NCI-H1092 (cell line): ENCODE data around the gene GABRA5.
A peak's percentile ranks its signal among the peaks of the same experiment; 100 is the strongest.
"Not testable (repeated sequence)": the region's sequence is repeated elsewhere in the genome, so short reads cannot be mapped to it uniquely, and the experiment has no call there.

ENCODE experiments used
- DNase-seq: peaks from one replicate; lab custom pipeline; 2025; lab: John Stamatoyannopoulos, UW

The GABRA5 gene

GRCh38 chr15:26877831-26878230 lies 11.0 kb downstream of the GABRA5 start:
- no peak for DNase-seq

DNA sequence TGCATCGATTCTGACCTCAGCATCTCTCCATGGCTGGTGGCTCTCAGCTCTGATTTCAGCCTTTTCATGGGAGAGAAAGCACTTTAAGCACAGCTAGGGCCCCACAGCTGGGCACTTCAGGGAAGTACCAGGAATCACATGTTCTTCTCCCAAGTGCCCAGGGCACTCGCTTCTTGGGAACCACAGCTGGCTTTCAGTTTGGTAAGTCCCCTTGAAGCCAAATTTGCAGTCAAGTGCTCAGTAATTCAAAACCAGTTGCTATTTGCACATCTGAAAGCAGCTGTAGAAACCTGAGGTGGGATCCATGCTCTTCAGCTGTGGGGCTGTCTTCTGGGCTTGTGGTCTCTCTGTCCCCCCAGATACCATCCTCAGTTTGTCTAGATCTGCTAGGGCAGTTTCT lies 12.8 kb downstream of the GABRA5 start:
- no peak for DNase-seq

DNA sequence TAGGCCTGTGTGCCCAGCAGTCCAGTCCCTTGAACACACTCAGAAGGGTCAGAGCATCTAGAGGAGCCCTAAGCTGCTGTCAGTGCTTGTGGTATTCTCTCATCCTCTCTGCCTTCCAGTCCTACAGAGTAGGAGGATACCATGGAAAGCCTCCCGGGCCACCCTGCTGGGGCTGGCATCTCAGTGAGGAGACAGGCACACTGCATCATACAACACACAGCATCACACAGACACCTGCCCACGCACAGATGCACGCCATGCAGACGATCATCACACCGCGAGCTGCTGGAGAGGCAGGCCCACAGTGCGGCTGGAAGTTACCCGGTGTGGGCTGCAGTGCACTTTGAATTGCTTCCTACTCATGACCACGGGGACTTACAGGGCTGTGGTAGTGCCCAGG lies 15.2 kb downstream of the GABRA5 start:
- DNase-seq: no peak

DNA sequence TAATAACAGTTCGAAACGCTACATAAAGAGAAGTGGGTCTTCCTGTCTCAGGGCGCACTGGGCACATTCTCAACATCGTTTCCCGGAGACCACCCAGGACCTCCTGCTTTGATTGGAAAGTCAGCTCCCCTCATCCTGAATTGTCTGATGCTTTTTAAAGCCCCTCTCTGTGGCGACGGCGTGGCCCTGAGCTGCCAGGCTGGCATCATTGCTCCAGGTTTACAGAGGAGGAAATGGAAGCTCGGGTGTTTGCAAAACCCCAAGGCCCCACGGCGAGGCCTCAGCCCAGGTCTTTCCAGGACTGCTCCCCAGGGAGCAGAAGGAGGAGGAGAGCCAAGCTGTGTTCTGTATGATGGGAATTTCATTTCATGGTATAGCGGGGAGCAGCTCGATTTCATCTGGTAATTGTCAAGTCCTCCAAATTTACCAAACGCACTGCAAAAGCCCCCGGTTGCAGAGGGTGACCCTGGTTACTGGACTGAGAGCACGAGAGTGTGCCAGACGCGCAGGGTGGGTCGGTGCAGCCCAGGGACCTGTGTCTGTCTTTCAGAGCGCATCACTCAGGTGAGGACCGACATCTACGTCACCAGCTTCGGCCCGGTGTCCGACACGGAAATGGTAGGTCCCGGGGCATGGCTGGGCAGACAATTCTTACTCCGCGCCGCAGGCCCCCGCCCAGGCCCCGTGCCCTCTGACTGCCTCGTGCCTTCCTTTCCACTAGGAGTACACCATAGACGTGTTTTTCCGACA lies 15.9 kb downstream of the GABRA5 start:
- DNase-seq: no peak

DNA sequence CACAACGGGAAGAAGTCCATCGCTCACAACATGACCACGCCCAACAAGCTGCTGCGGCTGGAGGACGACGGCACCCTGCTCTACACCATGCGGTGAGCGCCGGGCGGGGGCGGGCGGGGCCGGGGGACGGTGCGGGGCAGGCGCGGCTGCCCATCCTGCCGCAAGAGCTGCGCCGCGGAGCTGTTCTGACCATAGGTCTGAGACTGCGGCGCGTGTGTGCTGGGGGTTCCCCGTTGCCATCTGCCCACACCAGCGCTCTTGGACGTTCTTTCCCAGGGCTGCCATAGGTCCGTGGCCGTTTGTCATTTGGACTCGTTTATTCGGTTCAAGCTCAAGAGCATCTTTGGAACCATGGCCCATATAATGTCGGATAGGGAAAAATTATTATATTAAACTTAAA lies 16.6 kb downstream of the GABRA5 start:
- DNase-seq: no peak

- DNase-seq: no peak
Measured at GRCh38 chr15:26886566-26886965, 19.7 kb downstream of the GABRA5 start.

DNA sequence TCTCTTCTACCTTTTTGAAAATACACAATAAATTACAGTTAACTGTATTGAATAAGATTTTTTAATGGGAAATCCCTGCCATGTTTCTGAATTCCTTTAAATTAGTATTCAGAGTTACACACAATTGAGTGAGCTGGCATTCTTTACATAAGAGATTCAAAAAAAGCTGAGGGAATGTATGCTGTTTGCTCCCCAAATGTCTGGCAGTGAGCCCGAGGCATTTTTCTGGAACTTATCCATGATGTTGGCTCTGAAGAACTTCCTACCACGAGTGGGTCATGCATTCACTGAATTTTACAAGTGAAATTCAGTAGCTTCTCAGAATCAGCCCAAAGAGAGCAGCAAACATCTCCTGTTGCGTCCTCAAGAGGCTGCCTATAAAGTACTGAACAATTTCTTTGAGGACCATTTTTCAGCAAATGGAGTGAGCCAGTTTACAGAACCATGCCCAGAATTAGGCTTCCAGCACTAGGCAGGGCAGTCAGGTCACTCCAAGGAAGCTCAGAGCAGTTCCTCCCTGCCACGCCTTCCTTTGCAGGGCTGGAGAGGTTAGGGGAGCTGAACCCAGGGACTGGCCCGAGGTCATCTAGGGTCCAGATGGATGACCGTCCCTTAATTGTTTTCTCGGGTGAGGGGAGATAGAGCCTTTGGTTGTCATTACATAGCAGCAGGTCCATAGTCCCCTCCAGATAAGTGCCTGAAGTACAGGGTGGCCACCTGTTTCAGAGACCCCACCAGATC lies 21.2 kb downstream of the GABRA5 start:
- DNase-seq: no peak

GRCh38 chr15:26888761-26889160 lies 21.9 kb downstream of the GABRA5 start:
- no peak for DNase-seq

DNA sequence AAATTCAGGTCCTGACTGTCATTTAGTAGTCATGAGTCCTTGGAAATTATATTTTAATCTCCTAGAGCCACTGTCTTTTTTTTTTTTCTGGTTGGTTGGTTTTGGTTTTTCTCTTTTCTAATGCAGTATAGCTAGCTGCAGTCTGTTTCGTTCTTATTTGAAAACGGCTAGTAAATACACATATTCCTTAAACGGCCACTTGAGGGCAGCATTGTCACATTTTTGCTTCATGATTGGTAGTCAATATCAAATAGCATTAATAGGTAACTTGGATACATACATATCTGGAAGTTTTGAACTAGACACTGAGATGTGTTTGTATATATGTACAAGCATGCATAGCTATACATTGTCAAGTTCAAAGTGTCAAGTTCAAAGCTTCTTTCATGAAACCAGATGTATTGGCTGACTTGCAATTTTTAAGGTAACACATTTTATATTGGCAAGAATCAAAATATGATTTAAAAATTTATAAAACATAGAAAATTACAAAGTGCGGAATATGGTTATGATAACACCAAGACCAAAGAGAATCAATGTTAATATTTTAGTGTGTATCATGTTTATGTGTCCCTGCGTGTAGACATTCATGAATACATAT lies 22.5 kb downstream of the GABRA5 start:
- DNase-seq: peak; percentile 13

GRCh38 chr15:26890451-26890850 lies 23.6 kb downstream of the GABRA5 start:
- no peak for DNase-seq

- no peak for DNase-seq
Measured at GRCh38 chr15:26890988-26891387, 24.1 kb downstream of the GABRA5 start.

DNA sequence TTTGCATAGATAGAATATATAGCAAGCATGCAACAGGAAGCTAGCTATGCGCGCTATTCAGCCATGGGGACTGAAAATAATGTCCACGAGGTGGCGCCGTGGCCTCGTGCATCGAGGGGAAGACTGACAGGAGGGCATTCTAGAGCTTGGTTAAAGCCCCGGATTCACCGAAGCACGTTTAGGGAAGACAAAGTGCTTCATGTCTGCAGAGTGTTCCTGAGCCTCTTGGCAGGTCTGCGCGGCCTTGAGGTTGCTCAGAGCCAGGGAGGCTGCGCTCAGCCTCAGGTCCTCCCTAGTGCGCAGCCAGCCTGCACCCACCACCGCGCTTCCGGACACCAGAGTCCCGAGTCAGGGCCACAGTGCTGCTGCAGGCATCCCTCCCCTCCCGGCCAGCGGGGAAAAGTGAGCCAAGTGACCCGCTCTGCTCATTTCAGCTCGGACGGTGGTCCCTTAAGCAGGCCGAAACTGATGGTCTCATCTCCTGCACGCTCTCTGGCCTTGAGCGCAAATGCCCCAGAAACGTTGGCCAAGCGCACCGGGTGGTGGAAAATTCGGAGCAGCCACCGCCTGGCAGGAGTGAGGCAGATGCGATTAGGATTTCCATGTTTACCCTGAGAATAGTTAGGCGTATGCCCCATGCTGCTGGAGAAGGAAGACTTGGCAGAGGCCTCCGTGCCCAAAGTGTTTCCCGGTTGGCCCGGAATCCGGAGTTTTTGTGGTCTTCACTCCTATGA lies 24.8 kb downstream of the GABRA5 start:
- DNase-seq: peak; percentile 61

DNA sequence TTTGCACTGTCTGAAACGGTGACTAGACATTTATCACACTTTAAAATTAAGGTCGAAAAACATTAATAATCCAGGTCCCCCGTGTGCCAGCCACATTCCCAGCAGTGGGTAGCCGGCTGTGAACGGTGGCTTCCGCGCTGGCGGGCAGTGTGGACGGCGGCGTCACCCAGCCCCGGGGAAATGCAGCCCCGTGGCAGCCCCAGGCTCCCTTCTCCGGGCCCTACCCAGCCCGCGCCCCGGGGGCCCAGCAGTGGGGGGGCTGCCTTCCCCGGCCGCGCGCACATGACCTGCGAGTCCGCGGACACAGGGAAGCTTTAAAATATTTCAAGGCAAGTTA lies 25.3 kb downstream of the GABRA5 start:
- DNase-seq: no peak

GRCh38 chr15:26892678-26893077 lies 25.8 kb downstream of the GABRA5 start:
- DNase-seq: no peak

GRCh38 chr15:26893351-26894065 lies 26.6 kb downstream of the GABRA5 start:
- DNase-seq: no peak

DNA sequence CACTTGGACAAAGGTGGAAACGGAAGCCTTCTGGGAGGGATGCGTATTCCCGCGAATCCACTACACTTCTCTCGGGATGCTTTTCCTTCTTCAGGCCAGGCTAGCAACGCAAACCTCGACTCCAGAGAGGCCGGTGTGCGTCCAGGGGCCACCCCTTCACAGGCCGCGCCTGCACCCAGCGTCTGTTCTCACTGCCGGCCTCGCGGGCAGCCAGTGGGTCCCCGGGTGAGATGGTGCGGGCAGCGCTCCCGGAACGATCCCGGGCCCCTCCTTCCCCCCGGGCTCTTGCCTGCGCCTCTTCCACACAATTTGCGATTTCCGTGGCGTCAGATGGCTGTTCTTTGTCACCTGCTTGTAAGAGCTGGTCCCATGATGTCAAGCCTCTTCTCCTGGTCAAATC lies 27.3 kb downstream of the GABRA5 start:
- DNase-seq: no peak

GRCh38 chr15:26895346-26895745 lies 28.5 kb downstream of the GABRA5 start:
- DNase-seq: not testable (repeated sequence)

- no peak for DNase-seq
Measured at GRCh38 chr15:26899658-26900057, 32.8 kb downstream of the GABRA5 start.

DNA sequence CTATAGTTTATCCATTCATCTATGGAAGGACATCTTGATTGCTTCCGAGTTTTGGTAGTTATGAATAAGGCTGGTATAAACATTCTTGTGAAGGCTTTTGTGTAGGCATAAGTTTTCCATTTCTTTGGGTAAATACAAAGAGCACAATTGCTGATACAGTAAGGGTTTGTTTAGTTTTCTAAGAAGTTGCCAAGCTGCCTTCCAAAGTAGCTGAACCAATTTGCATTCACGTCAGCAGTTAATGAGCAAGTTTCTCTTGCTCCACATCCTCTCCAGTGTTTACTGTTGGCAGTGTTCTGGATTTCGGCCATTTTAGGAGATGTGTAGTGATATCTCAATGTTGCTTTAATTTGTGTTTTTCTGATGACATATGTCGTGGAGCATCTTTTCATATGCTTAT lies 34.2 kb downstream of the GABRA5 start:
- DNase-seq: no peak

GRCh38 chr15:26910715-26911114 lies 43.9 kb downstream of the GABRA5 start:
- DNase-seq: no peak

- no peak for DNase-seq
Measured at GRCh38 chr15:26921433-26921832, 54.6 kb downstream of the GABRA5 start.

- DNase-seq: no peak
Measured at GRCh38 chr15:26926081-26926480, 59.2 kb downstream of the GABRA5 start.
